ENCODE measurements around the gene EML6. TPM values are rescaled to one million over a fixed set of nuclear protein-coding genes. Genes with fewer than 3 reads are reported as not detected.
A peak's percentile ranks its signal among the peaks of the same experiment; 100 is the strongest.
"Not testable (repeated sequence)": the region's sequence is repeated elsewhere in the genome, so short reads cannot be mapped to it uniquely, and the experiment has no call there.

EML6 gene
- total RNA-seq, 1 donor from 2014 or later, result 8.1 TPM

DNA sequence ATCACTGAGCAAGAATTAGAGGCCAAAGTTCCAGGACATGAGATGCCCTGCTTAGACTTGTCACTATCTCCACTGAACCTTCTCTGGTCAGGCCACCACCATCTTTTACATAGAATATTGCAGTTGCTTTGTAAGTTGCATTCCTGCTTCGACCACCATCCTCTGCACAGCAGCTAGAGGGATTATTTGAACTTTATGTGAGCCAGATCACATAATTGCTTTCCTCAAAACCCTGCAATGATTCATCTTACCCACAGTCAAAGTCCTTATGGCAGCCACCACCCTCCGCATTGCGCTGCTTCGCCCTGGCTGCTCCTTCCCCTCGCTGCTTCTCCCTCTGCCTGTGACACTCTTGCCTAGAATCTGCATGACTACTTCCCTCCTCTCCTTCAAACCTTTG, 111.3 kb downstream of the EML6 start:
- Mint-ChIP-seq H3K4me3 (no peak overlapping the region), H3K27ac (ENCODE audit: unreplicated experiment) (no peak overlapping the region), H3K36me3 (ENCODE audit: low read depth) (no peaks in the 10 kb centered on the region), H3K27me3 (ENCODE audit: low read depth) (no peaks in the 10 kb centered on the region), H3K4me1 (peaks cover 28% of the 10 kb centered on the region), H3K9me3 (no peaks in the 10 kb centered on the region)
- TF ChIP-seq, protein P1, sequence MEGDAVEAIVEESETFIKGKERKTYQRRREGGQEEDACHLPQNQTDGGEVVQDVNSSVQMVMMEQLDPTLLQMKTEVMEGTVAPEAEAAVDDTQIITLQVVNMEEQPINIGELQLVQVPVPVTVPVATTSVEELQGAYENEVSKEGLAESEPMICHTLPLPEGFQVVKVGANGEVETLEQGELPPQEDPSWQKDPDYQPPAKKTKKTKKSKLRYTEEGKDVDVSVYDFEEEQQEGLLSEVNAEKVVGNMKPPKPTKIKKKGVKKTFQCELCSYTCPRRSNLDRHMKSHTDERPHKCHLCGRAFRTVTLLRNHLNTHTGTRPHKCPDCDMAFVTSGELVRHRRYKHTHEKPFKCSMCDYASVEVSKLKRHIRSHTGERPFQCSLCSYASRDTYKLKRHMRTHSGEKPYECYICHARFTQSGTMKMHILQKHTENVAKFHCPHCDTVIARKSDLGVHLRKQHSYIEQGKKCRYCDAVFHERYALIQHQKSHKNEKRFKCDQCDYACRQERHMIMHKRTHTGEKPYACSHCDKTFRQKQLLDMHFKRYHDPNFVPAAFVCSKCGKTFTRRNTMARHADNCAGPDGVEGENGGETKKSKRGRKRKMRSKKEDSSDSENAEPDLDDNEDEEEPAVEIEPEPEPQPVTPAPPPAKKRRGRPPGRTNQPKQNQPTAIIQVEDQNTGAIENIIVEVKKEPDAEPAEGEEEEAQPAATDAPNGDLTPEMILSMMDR (conservative IDR thresholded peaks at IDR 0.05), result no peak
- DNase-seq (ENCODE audit: low read depth, low spot score), result no peak

DNA sequence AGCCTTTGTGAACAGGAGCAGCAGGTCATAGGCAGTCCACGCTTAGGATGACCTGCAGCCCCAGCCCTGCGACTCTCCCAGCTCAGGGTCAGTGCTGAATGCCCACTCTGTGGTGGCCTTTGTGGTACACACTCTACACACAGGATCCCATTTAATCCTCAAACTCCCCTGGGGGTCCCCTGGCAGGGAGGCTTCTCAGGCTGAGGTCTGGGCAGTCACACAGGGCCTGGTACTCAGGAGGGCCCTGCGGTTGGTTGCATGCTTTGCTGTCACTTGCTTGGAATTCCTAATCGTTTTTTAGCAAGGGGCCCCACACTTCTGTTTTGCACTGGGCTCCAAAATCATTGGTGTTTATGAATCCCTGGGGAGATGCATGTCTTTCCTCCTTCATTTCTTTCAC, 113.0 kb downstream of the EML6 start:
- peak overlapping the region; percentile 39 for H3K27ac Mint-ChIP-seq (ENCODE audit: unreplicated experiment)
- H3K4me1 Mint-ChIP-seq, result peaks cover 38% of the 10 kb centered on the region
- no peak for DNase-seq (ENCODE audit: low read depth, low spot score)
- no peaks in the 10 kb centered on the region for H3K36me3 Mint-ChIP-seq (ENCODE audit: low read depth)
- TF ChIP-seq, protein P1 (conservative IDR thresholded peaks at IDR 0.05), result no peak
- no peaks in the 10 kb centered on the region for H3K27me3 Mint-ChIP-seq (ENCODE audit: low read depth)
- H3K4me3 Mint-ChIP-seq, result no peak overlapping the region
- H3K9me3 Mint-ChIP-seq, result no peaks in the 10 kb centered on the region

DNA sequence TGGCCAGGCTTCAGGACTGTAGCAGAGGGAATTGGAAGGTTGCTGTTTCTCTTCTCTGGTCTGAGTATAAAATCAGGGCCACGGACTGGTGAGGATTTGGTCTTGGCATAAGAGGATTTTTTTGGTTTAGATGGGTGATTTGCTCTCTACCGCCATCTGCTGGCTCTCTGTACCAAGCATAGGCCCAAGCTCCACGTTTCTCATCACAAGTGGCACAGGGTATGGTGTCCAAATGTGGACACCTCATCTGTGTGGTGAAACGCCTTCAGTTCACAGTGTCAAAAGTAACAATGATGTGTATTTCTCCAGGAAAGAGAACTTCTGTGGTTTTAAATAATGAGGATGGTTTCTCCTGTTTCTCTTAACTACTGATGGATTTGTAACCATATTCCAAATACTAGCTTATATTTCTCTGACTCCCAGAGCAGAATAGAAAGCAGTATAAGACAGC, 115.1 kb downstream of the EML6 start:
- H3K4me3 Mint-ChIP-seq, result no peak overlapping the region
- H3K27me3 Mint-ChIP-seq (ENCODE audit: low read depth), result no peaks in the 10 kb centered on the region
- H3K4me1 Mint-ChIP-seq, result peaks cover 38% of the 10 kb centered on the region
- TF ChIP-seq, protein P1 (conservative IDR thresholded peaks at IDR 0.05), result peak; percentile 92
- peak; percentile 70 for DNase-seq (ENCODE audit: low read depth, low spot score)
- no peak overlapping the region for H3K27ac Mint-ChIP-seq (ENCODE audit: unreplicated experiment)
- no peaks in the 10 kb centered on the region for H3K36me3 Mint-ChIP-seq (ENCODE audit: low read depth)
- H3K9me3 Mint-ChIP-seq, result no peaks in the 10 kb centered on the region

DNA sequence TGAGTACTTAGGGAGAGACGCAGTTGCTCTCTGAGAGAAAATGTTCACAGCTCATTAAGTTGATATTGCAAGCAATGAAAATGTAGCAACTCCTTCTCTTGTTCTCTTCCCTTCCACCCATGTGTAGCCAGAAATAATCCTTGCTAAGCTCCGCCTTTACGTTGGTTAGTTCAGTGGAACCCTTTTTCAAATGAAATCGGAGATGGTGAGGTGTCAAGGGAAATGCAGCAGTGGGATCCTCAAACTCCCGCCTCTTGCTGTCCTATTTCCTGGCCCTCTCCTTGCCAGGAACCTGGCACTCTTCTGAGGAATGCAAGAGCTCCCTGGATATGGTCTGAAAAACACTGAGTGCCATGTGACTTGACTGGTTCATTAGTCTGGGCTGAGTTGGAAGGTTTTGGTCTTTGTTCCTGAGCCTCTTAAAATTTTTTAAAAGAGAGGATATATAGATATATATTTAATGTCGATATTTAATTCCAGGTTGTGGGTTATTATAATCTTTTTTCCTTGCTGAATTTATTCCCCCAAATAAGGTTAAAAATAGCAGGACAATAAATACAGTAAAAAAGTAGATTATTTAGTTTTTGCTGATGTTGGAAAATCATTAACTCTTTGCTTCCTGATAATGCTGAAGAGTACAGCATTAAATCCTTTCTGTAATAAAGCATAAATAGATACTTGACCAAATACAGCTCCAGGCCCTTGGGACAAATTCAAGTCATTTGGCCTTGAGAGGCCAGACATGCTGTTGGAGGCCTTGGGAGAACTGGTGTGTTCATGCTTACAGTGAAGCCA, 116.2 kb downstream of the EML6 start:
- peaks cover 38% of the 10 kb centered on the region for H3K4me1 Mint-ChIP-seq
- no peak overlapping the region for H3K27ac Mint-ChIP-seq (ENCODE audit: unreplicated experiment)
- no peaks in the 10 kb centered on the region for H3K36me3 Mint-ChIP-seq (ENCODE audit: low read depth)
- H3K4me3 Mint-ChIP-seq, result no peak overlapping the region
- no peak for DNase-seq (ENCODE audit: low read depth, low spot score)
- no peaks in the 10 kb centered on the region for H3K9me3 Mint-ChIP-seq
- TF ChIP-seq, protein P1 (conservative IDR thresholded peaks at IDR 0.05), result no peak
- no peaks in the 10 kb centered on the region for H3K27me3 Mint-ChIP-seq (ENCODE audit: low read depth)

DNA sequence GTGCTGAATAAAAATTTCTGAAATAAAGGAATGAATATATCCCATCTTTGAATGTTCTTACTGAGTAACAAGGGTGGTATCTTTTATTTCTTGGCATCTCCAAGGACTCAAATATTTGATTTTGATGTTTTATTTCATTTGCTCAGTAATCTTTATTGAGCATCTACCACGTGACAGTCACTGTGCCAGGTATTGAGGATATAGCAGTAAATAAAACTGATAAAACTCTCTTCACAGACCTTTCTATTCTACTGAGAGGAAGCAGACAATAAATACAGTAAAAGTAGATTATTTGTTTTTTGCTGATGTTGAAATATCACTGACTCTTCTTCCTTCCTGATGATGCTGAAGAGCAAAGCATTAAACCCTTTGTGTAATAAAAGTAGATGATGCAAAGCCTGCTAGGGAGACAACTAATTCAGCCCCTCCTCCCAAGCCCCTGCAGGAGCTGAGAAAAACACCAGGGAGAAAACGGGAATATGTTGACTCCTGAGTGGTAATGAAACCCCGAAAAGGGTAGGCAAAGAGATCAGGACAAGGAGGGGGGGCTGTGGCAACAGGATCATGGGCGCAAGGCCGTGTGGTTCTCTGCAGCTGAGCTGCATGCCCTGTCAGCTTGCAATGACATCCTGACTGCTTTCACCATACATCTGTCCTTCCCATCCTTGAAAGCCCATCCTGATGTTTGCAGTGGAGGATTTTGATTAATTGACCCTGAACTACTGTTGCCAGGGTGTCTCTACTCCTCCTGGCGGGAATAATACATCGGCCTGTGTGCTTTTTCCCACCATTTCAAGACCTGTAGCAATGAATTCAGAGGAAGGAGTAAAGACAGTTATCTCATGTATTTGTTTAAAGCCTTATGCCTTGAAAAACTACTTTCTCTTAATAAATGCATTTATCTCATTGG, 117.4 kb downstream of the EML6 start:
- H3K36me3 Mint-ChIP-seq (ENCODE audit: low read depth), result no peaks in the 10 kb centered on the region
- no peaks in the 10 kb centered on the region for H3K9me3 Mint-ChIP-seq
- peaks cover 35% of the 10 kb centered on the region for H3K4me1 Mint-ChIP-seq
- no peak for DNase-seq (ENCODE audit: low read depth, low spot score)
- TF ChIP-seq, protein P1 (conservative IDR thresholded peaks at IDR 0.05), result no peak
- H3K27me3 Mint-ChIP-seq (ENCODE audit: low read depth), result no peaks in the 10 kb centered on the region
- H3K4me3 Mint-ChIP-seq, result no peak overlapping the region
- H3K27ac Mint-ChIP-seq (ENCODE audit: unreplicated experiment), result peak overlapping the region; percentile 38

DNA sequence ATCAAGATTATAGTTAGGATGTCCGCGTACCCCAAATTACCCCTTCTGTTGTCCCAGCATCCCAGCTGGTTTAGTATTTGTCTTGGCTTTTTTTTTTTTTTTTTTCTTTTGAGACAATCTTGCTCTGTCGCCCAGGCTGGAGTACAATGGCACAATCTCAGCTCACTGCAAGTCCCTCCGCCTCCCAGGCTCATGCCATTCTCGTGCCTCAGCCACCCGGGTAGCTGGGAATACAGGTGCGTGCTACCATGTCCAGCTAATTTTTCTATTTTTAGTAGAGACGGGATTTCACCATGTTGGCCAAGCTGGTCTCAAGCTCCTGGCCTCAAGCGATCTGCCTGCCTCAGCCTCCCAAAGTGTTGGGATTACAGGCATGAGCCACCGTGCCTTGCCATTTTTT, 118.0 kb downstream of the EML6 start:
- H3K36me3 Mint-ChIP-seq (ENCODE audit: low read depth); H3K27me3 Mint-ChIP-seq (ENCODE audit: low read depth); H3K27ac Mint-ChIP-seq (ENCODE audit: unreplicated experiment); DNase-seq (ENCODE audit: low read depth, low spot score); H3K9me3 Mint-ChIP-seq; H3K4me3 Mint-ChIP-seq: not testable (repeated sequence)
- peaks cover 29% of the 10 kb centered on the region for H3K4me1 Mint-ChIP-seq
